ENCODE measurements around the gene NOP14.

NOP14 gene

GRCh38 chr4:2907706-2908293, 55.4 kb downstream of the NOP14 start:
- H3F3A ChIP-seq (ENCODE audit: control insufficient read depth, insufficient read depth) = no peaks in the 10 kb centered on the region
- no peaks in the 10 kb centered on the region for H3K79me2 ChIP-seq (ENCODE audit: control insufficient read depth, low read length)
- peaks cover 21% of the 10 kb centered on the region for H3K36me3 ChIP-seq (ENCODE audit: control insufficient read depth, low read length)
- H3K4me1 ChIP-seq (ENCODE audit: control insufficient read depth, low read length) = no peaks in the 10 kb centered on the region
- no peaks in the 10 kb centered on the region for H3K9me2 ChIP-seq (replicated peaks; ENCODE audit: control insufficient read depth, low read length)
- H3K4me3 ChIP-seq (ENCODE audit: low read length) = no peak overlapping the region
- 0 out of 2 replicates have a peak, but pooled peaks cover 4% of the 10 kb centered on the region for H4K20me1 ChIP-seq (ENCODE audit: control insufficient read depth, insufficient read depth, low read depth, low read length)
- H3K27me3 ChIP-seq (ENCODE audit: control insufficient read depth, low read length) = no peaks in the 10 kb centered on the region
- no peaks in the 10 kb centered on the region for H3K9me3 ChIP-seq (ENCODE audit: control insufficient read depth, insufficient read depth, low read length)
- H3K27ac ChIP-seq (ENCODE audit: low read depth, low read length) = no peak overlapping the region
- H3K4me2 ChIP-seq (ENCODE audit: low read length) = no peak overlapping the region
- TF ChIP-seq, protein P1, sequence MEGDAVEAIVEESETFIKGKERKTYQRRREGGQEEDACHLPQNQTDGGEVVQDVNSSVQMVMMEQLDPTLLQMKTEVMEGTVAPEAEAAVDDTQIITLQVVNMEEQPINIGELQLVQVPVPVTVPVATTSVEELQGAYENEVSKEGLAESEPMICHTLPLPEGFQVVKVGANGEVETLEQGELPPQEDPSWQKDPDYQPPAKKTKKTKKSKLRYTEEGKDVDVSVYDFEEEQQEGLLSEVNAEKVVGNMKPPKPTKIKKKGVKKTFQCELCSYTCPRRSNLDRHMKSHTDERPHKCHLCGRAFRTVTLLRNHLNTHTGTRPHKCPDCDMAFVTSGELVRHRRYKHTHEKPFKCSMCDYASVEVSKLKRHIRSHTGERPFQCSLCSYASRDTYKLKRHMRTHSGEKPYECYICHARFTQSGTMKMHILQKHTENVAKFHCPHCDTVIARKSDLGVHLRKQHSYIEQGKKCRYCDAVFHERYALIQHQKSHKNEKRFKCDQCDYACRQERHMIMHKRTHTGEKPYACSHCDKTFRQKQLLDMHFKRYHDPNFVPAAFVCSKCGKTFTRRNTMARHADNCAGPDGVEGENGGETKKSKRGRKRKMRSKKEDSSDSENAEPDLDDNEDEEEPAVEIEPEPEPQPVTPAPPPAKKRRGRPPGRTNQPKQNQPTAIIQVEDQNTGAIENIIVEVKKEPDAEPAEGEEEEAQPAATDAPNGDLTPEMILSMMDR (IDR thresholded peaks at IDR 0.05; ENCODE audit: low read depth, low read length, poor library complexity, severe bottlenecking) = no peak
- TF ChIP-seq EZH2phosphoT487 (IDR thresholded peaks at IDR 0.05; ENCODE audit: borderline replicate concordance, low read length) = no peak

GRCh38 chr4:2907226-2907625, 56.0 kb downstream of the NOP14 start:
- Histone ChIP-seq H3K4me1 (ENCODE audit: control insufficient read depth, low read length) (no peaks in the 10 kb centered on the region), H3K4me2 (ENCODE audit: low read length) (no peak overlapping the region), H3K27me3 (ENCODE audit: control insufficient read depth, low read length) (no peaks in the 10 kb centered on the region), H4K20me1 (ENCODE audit: control insufficient read depth, insufficient read depth, low read depth, low read length) (0 out of 2 replicates have a peak, but pooled peaks cover 4% of the 10 kb centered on the region), H3K27ac (ENCODE audit: low read depth, low read length) (no peak overlapping the region), H3K9me2 (replicated peaks; ENCODE audit: control insufficient read depth, low read length) (no peaks in the 10 kb centered on the region), H3K4me3 (ENCODE audit: low read length) (no peak overlapping the region), H3K36me3 (ENCODE audit: control insufficient read depth, low read length) (peaks cover 21% of the 10 kb centered on the region), H3K9me3 (ENCODE audit: control insufficient read depth, insufficient read depth, low read length) (no peaks in the 10 kb centered on the region), H3F3A (ENCODE audit: control insufficient read depth, insufficient read depth) (no peaks in the 10 kb centered on the region), H3K79me2 (ENCODE audit: control insufficient read depth, low read length) (no peaks in the 10 kb centered on the region)
- TF ChIP-seq, protein P1 (IDR thresholded peaks at IDR 0.05; ENCODE audit: low read depth, low read length, poor library complexity, severe bottlenecking) = no peak
- TF ChIP-seq EZH2phosphoT487 (IDR thresholded peaks at IDR 0.05; ENCODE audit: borderline replicate concordance, low read length) = no peak

- 0 out of 2 replicates have a peak, but pooled peaks cover 4% of the 10 kb centered on the region for H4K20me1 ChIP-seq (ENCODE audit: control insufficient read depth, insufficient read depth, low read depth, low read length)
- H3K4me3 ChIP-seq (ENCODE audit: low read length) = no peak overlapping the region
- no peaks in the 10 kb centered on the region for H3K79me2 ChIP-seq (ENCODE audit: control insufficient read depth, low read length)
- H3K36me3 ChIP-seq (ENCODE audit: control insufficient read depth, low read length) = peaks cover 21% of the 10 kb centered on the region
- H3K27me3 ChIP-seq (ENCODE audit: control insufficient read depth, low read length) = no peaks in the 10 kb centered on the region
- no peaks in the 10 kb centered on the region for H3F3A ChIP-seq (ENCODE audit: control insufficient read depth, insufficient read depth)
- TF ChIP-seq, protein P1 (IDR thresholded peaks at IDR 0.05; ENCODE audit: low read depth, low read length, poor library complexity, severe bottlenecking) = no peak
- no peak overlapping the region for H3K4me2 ChIP-seq (ENCODE audit: low read length)
- H3K9me3 ChIP-seq (ENCODE audit: control insufficient read depth, insufficient read depth, low read length) = no peaks in the 10 kb centered on the region
- H3K4me1 ChIP-seq (ENCODE audit: control insufficient read depth, low read length) = no peaks in the 10 kb centered on the region
- H3K9me2 ChIP-seq (replicated peaks; ENCODE audit: control insufficient read depth, low read length) = no peaks in the 10 kb centered on the region
- no peak overlapping the region for H3K27ac ChIP-seq (ENCODE audit: low read depth, low read length)
These were observed 57.0 kb downstream of the NOP14 start for GRCh38 chr4:2906218-2906617.
